Amygdala (tissue), 56 donors: ENCODE data around the gene CASS4.
A peak's percentile ranks its signal among the peaks of the same experiment; 100 is the strongest.
"Not testable (repeated sequence)": the region's sequence is repeated elsewhere in the genome, so short reads cannot be mapped to it uniquely, and the experiment has no call there.

Source experiments
- DNase-seq, 56 donors: peaks; one replicate each; lab custom pipeline; 2025; lab: John Stamatoyannopoulos, UW

The CASS4 gene, protein sequence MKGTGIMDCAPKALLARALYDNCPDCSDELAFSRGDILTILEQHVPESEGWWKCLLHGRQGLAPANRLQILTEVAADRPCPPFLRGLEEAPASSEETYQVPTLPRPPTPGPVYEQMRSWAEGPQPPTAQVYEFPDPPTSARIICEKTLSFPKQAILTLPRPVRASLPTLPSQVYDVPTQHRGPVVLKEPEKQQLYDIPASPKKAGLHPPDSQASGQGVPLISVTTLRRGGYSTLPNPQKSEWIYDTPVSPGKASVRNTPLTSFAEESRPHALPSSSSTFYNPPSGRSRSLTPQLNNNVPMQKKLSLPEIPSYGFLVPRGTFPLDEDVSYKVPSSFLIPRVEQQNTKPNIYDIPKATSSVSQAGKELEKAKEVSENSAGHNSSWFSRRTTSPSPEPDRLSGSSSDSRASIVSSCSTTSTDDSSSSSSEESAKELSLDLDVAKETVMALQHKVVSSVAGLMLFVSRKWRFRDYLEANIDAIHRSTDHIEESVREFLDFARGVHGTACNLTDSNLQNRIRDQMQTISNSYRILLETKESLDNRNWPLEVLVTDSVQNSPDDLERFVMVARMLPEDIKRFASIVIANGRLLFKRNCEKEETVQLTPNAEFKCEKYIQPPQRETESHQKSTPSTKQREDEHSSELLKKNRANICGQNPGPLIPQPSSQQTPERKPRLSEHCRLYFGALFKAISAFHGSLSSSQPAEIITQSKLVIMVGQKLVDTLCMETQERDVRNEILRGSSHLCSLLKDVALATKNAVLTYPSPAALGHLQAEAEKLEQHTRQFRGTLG

DNA sequence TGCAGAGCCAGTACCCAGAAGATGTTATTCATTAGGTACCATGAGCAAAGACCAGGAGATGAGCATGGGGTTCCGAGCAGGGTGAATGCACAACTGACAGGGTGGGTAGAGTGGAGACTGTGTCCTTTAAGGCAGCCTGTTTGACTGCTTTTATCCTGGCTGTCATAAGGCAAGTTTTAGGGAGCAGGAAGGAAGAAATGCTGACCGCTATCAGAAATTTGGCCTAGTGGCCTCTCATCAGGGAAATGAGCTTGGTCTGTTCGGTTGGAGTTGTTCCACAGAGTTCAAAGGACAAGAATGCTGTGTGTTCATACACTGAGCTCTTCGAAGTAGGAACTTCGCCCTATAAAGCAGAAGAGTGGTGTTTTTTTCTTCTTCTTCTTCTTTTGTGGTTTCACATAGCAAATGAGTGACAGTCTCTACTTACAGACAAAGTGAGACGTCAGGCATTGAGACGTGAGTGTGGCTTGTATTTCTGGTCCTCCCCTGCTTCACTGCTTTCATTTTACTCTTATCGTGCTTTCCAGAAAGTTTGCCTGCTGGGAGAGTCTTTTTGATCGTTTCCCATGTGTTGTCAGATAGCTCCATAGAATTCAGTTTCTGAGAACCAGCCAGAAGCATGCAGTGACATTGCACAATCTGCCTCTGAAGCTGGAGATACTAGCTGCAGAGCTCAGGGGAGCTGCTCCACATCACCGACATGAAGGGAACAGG, at the start of gene CASS4:
Gene CASS4, plus strand, starts transcription at position 502 of the 714 bp plus-strand sequence. Its CDS starts 199 bp downstream, at position 701.
- peak in 1 of 56 donors; percentile 8 for DNase-seq

DNA sequence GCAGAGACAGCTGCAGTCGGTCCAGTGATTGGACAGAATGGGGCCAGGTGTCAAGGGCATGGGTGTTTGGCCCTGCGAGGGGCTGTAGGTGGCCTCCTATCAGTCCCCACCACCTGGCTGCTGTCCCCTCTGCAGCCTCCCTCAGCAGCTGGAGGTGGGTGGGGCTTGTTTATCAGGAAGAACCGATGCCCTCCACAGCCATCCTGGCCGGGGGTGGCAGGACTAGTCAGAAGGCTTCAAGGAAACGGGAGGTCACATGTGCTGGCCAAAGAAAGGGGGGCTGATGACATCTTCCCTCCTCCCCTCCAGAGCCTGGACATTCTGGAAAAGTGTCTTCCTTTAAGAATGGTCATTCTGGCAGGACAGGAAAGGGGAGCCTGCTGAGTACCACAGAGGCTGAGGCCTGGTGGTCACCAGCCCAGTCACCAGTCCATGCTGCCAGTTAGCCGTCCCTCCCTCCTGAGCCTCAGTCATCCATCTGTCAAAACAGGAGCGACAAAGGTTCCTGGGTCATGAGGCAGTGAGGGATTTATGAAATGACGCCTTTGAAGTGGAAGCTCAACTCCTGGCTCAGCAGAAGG, 49.1 kb upstream of the CASS4 start:
- no peak for DNase-seq

DNA sequence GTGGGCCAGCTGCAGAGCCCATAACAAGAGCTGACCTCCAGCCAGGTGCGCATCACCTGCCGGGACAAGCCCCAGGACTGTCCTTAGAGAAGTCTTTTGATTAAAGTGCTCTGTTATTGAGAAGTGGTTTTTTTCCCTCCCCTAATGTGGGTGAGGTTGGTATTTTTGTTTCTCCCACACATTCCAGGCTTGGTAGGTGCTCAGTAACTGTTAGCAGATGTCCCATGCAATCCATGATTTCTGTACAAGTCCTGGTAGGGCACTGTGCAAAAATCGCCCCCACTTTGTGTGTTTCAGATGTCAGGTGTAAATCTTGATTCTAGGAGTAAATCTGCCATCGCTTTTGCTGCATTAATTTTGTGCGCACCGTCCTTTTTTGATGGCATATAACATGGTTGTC, 48.6 kb upstream of the CASS4 start:
- DNase-seq = peak in 1 of 56 donors; percentile 3

DNA sequence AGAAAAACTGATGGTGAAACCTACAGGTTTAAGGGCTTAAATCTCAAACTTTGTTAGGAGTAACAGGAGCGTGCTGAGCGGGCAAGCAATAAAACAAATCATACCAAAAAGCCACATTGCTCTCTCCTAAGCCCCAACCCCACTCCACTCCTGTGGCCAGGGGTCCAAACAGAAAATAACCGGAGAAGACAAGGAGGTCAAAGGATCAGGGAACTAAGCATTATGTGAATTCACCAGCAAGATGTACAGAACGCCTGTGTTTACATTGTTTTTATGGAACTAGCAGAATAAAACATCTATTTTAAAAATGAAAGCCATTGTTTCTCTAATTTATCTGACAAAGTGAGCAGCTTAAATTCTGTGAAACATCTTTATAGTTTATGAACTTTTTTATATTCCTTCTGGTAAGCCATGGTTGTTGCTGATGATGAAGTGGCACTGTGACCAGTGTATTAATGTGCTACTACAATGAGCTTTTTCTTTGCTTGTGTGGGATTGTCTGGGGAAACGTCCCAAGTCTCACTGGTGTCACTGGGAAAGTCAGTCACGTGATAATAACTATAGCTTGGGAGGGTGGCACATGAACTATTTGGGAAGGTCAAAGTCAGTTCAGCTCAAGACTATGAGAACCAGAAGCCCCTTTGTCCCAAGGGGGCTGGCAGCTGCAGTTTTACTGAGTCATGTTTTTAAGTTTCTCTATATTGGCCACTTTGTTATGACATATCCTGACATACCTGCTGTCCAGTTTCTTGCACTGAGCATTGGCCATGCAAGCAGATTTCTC, 43.5 kb upstream of the CASS4 start:
- DNase-seq = peak in 21 of 56 donors; percentile 10 to 66 (median 25)

DNA sequence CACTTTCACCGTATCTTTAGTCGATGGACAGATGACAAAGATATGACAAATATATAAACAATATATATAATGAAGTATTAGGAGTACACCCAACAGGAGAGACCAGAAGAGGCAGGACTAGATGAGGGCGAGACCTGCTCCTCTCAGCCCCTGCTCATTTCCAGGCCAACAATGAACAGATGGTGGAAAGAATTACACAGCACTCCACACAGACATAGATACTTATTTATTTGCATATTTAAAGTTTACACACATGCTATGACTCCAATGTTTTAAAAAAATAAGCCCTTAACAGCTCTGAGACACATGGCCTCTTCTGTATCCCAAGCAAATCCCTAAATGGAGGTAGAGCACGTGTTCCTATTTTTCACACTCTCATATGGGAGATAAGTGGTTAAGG, 42.9 kb upstream of the CASS4 start:
- no peak for DNase-seq

DNA sequence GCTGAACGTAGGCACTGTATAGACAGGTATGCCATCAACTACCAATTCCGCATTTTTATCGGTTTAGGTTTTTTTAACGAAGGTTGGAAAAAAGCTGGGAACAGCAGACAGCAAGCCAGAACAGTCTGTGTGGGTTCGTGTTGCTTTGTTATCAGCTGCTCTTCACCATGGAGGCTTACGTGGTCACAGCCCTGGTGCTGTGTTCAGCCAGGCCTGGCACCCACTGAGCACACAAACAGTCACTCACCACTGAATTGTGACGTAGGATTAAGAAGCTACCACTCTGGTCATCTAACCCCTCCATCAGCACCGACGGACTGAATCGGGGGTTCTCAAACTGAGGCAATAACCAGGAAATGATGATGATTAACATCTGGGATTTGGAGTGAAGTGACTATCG, 40.1 kb upstream of the CASS4 start:
- no peak for DNase-seq

DNA sequence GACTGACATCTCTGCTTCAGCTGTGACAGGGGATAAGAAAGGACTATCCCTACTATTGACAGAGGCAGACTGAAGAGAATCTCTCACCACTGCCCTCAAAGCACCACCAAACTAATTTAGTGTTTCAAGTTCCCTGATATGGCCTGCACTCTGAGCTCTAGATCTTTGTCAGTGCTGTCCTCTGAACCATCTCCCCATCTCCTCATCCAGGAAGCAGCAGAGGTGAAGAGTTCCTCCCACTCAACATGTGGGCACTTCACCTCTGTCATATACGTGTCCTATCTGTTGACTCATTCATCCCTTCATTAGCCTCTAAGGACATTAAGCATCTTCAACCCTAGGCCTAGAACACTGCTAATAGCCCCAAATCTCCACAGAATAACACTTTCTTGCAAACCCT, 39.2 kb upstream of the CASS4 start:
- no peak for DNase-seq

DNA sequence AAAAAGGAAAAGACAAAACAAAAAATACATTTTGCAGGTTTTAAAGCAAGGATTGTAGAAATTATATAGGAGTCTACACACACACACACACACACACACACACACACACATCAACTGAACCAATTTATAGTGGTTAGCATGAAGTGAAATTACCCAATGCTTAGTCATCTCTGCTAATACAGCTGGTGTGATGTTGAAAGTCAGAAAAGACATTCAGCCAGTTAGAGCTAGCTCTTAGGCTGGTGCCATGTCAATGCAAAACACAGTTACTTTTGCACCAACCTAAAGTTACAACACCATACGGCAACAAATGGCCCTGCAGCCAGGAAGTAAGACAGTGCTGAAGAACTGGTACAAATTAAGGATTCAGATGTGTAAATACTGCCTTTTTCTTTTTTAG, 38.1 kb upstream of the CASS4 start:
- no peak for DNase-seq

DNA sequence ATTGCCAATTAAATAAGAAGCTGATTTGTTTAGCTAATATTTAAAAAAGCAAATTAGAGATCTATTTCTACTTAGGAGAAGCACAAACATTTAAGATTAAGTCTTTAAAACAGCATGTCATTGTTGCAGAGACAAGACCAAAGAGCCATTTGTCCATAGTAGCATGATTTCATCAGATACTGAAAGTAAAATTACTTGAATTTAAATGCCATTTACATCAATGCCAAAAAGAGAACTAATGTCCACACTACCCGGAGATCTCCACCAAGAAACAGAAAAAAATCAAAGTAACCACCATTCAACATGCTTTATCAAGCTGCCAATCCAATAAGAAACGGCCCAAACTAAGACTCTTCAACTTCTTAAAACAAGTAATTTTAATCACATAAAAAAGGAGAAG, 35.7 kb upstream of the CASS4 start:
- DNase-seq = no peak

DNA sequence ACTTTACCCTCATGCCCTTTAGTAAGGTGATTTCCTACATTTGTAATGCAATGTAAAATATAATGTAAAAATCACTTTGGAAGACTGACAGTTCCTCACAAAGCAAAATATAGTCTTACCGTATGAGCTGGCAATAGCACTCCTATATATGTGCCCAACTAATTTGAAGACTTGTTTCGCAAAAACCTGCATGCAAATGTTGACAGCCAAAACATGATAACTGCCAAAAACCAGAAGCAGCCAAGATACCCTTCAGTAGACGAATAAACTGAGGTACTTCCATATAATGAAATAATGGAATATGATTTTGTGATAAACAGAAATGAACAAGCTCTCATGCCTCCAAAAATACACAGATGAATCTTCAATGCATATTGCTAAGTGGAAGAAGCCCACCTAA, 33.7 kb upstream of the CASS4 start:
- DNase-seq = no peak

DNA sequence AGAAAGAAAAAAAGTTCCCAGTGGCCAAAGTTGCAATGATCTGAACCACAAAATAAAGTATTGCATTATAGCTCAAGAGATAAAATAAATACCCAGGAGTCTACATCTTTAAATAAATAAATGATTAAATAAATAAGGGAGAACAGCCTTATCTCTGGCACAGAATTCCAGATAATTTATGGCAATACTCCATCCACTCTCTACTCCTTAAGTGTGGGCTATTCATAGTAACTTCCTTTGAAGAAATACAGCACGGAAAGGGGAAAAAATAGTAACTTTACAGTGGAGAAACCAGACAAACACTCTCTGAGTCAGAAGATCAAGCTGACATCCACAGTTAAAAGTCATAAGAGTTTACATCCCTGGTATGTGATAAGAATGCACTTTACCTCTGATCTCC, 31.7 kb upstream of the CASS4 start:
- DNase-seq = no peak

DNA sequence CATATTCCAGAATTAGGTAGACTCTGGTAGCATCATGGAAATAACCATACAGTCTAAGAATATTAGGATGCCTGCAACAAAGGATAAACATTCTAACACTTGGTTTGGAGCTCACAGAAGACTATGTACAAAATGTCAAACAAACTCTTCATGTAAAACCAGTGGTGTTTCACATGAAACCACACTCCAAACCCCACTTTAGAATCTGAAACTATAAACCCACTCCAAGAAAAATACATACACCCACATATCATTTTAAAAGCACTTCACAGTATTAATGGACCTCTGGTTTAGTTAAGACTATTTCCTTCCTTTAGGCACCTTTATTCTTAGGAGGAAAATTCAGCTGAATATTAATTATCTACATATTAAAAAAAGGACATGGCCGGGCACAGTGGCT, 30.6 kb upstream of the CASS4 start:
- DNase-seq = no peak

DNA sequence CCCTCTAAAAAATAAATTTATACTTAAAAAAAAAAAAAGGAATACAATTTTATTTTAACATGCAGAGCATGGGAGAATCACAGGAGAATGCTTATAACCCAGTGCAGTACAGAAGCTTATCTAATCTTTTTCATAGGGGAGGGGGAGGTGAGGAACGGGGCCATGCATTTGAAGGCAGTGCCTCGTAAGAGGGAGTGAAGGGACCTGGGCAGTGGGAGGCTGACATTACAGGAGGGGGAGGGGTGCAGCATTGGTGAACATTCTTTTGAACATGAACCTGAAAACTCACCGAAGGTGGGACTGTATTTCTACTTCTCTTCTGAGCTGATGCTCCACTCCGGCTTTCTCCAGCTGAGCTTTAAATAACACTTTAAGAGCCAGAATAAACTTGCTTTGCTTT, 29.4 kb upstream of the CASS4 start:
- DNase-seq = no peak

DNA sequence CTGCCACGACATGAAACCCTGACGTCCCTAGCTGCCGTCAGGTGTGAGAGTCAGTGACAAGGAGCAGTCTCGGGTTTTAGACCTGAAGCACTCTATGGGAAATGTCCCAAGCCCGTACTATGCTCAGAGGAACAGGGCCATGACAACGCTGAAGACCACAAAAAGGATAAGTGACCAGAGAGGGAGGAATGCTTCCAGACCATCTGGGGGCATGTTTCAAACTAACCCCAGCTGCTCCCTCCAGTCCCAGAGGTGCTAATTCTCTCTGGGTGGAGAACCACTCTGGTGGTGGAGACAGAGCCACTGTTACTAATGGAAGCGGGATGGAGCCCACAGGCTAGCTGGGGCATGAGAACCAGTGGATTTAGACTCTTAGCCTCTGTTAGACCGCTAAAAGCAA, 28.7 kb upstream of the CASS4 start:
- DNase-seq = no peak

DNA sequence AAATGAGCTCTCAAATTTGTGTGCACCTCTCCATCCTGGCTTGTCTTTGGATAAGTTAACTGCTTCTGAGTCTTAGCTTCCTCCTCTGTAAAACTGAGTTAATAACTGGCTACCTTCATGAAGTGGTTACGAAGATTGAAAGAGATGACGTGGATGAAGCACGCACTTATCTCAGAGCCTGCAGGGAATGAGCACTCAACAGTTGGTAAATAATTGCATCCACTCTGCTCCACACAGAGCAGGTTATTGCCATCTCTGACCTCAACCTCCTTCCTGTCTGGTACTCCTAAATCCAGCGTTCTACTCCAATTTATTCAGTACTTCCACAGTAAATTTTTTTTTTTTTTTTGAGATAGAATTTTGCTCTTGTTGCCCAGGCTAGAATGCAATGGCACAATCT, 26.9 kb upstream of the CASS4 start:
- DNase-seq = no peak

DNA sequence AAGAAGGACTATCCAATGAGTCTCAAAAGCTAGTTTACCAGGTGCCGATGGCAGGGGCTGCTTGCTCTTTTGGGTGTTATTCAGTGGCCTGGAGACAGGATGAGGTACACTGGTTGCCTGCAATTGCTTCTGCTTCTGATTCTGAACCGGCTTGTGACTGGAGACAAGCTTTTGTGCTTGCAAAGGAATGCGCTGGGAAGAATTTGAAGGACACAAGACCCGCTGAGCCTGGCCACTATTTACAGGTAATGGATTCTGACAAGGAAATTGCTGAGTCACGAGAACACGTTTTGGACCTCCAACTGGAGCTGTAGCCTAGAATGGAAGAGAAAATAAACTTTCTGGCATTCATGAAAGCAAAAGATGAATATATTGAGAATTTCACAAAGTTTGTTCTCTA, 25.8 kb upstream of the CASS4 start:
- no peak for DNase-seq

DNA sequence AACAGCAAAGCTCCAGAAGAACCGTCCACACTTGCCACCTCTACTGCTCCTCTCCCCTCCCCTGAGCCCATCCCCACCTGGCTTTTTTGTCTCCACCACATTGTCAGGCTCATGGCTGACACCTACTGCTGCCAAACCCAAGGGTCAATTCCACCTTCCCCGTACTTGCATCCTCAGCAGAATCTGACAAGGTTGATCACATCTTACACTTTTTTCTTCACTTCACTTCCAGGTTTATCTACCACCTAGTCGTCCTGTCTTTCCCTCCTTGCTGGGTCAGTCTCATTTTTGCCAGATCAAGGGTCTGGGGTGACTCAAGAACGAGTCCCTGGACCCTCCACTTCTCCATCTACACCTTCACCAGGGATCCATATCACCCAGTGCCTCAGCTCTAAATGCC, 23.2 kb upstream of the CASS4 start:
- no peak for DNase-seq

DNA sequence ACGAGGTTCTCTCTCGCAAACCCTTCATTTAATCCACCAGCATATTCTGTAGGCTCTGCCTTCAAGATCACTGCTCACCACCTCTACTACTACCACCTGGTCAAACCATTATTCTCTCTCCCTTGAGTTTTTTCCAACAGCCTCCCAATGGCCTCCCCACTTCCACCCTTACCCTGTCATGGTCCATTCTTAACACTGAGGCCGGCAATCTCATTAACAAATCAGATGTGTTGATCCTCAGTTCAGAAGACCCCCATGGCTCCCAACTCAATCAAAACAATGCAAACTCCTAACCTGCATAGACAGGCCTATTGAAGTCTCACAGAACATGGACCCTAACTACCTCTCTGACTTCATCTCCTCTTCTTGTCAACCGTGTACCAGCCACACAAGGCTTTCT, 22.3 kb upstream of the CASS4 start:
- no peak for DNase-seq

DNA sequence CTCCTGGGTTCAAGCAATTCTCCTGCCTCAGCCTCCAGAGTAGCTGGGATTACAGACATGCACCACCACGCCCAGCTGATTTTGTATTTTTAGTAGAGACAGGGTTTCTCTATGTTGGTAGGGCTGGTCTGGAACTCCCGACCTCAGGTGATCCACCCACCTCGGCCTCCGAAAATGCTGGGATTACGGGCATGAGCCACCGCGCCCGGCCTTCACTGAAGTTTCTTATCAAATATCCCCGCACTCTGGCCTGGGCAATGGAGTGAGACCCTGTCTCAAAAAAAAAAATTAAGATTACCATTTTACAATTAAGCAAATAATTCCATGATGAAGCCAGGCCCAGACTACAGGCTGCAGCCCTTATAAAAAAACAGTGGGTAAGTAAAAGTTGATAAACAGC, 21.7 kb upstream of the CASS4 start:
- not testable (repeated sequence) for DNase-seq

DNA sequence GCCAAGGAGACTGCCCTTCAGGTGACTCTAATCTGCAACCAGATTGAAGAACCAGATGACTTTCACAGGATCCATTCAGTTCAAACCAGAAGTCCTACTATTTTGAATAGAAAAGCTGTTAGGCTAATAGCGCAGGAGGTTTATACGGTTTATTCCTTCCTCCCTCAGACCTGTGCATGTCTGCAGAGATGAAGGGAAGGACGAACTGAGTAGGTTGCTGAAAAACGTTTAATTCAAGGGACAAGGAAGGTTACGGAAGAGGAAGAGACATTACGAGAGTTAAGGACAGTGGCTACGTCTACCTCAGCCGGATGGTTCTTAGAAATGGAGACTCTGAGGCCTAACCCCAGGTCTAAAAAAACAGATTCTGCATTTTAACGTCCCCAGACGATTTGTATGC, 21.0 kb upstream of the CASS4 start:
- DNase-seq = no peak
